ENCODE results near the gene ASB5. TPM values are rescaled to one million over a fixed set of nuclear protein-coding genes. Genes with fewer than 3 reads are reported as not detected.

ASB5 gene
- total and polyA plus RNA-seq, 2 of the 8 experiments (the other 6 are each of a cell fraction or from before 2014, with no cell fraction given), result 0.02 TPM; not detected in 1

GRCh38 chr4:176258135-176258534 lies 10.9 kb downstream of the ASB5 start:
- Histone ChIP-seq H4K5ac (ENCODE audit: insufficient read length, low read depth, low read length) (no peak overlapping the region), H3K79me2 (ENCODE audit: control insufficient read depth in 1 of 2, insufficient read depth in 2 of 2, low read length in 2 of 2) (no peaks in the 10 kb centered on the region), H3K56ac (replicated peaks; ENCODE audit: insufficient read length, low read depth, low read length) (no peak overlapping the region), H3K4me2 (ENCODE audit: insufficient read depth in 1 of 2, low read depth in 2 of 2, low read length in 2 of 2) (no peak overlapping the region), H3K9me3 (ENCODE audit: insufficient read depth in 2 of 2, low read depth in 1 of 2, low read length in 1 of 2) (no peaks in the 10 kb centered on the region), H4K8ac (ENCODE audit: extremely low read depth, insufficient read depth, low read length) (no peak overlapping the region), H3K4ac (replicated peaks; ENCODE audit: insufficient read length, low read depth, low read length) (no peak overlapping the region), H2BK120ac (replicated peaks; ENCODE audit: low read depth, low read length) (no peak overlapping the region), H2BK12ac (ENCODE audit: low read depth, low read length) (no peak overlapping the region), H3K4me3 (ENCODE audit: extremely low read depth in 1 of 4, insufficient read depth in 2 of 4, low read depth in 3 of 4, low read length in 4 of 4) (no peak overlapping the region), H3K18ac (ENCODE audit: extremely low read depth, low read length) (no peak overlapping the region), H3K23me2 (ENCODE audit: low read depth, low read length) (no peaks in the 10 kb centered on the region), H4K20me1 (replicated peaks in 1 of 2; ENCODE audit: control insufficient read depth in 1 of 2, insufficient read depth in 2 of 2, low read length in 2 of 2) (no peaks in the 10 kb centered on the region), H2BK15ac (ENCODE audit: low read length) (no peak overlapping the region), H2BK20ac (ENCODE audit: low read length) (no peak overlapping the region), H3K79me1 (ENCODE audit: low read depth, low read length) (no peaks in the 10 kb centered on the region), H3K36me3 (ENCODE audit: control insufficient read depth in 2 of 4, insufficient read depth in 4 of 4, low read length in 3 of 4) (no peaks in the 10 kb centered on the region), H3K27me3 (replicated peaks in 1 of 4; ENCODE audit: control insufficient read depth in 3 of 4, extremely low read depth in 1 of 4, insufficient read depth in 3 of 4, low read length in 3 of 4) (no peaks in the 10 kb centered on the region), H3K4me1 (replicated peaks in 1 of 4; ENCODE audit: control insufficient read depth in 3 of 4, insufficient read depth in 4 of 4, low read length in 3 of 4) (no peaks in the 10 kb centered on the region), H2AK5ac (ENCODE audit: low read depth, low read length) (no peak overlapping the region), H2AFZ (ENCODE audit: low read length) (no peak overlapping the region), H2BK5ac (ENCODE audit: low read depth, low read length) (no peak overlapping the region), H3K9ac (replicated peaks in 1 of 4; ENCODE audit: extremely low read depth in 1 of 4, low read depth in 3 of 4, low read length in 3 of 4) (no peak overlapping the region), H3K14ac (ENCODE audit: insufficient read length) (no peak overlapping the region), H3K27ac (ENCODE audit: low read depth, low read length) (no peak overlapping the region), H3K23ac (ENCODE audit: insufficient read length) (no peak overlapping the region), H4K91ac (replicated peaks; ENCODE audit: insufficient read length, low read length) (no peak overlapping the region)
- peak; percentile 41; the same call in 1 of the 2 replicates for TF ChIP-seq CEBPB (IDR thresholded peaks at IDR 0.05; ENCODE audit: low read depth, low read length)
- no peak for TF ChIP-seq ATF2 (IDR thresholded peaks at IDR 0.05; ENCODE audit: low read length)
- ChIA-PET CTCF (ENCODE audit: partially characterized antibody) (interaction anchor here (2.7 kb wide), 1 partner anchor 20 kb away, joined by 11 read pairs; no protein-coding TSS in a partner anchor), POLR2A (ENCODE audit: partially characterized antibody) (no interaction called here)
- 86% methylated on average over 3 of the region's 3 CpGs; no CpG with 5 or more reads in 1 of the 2 experiments for WGBS, 2 experiments (ENCODE audit: extremely low coverage in 1 of 2, insufficient coverage in 1 of 2, insufficient read length in 1 of 2, insufficient replicate concordance in 2 of 2, low coverage in 1 of 2, low lambda C conversion rate in 2 of 2, missing lambda C conversion rate in 1 of 2)
- FAIRE-seq, result no peak
- DNase-seq (ENCODE audit: low read depth in 1 of 2, low spot score in 2 of 2), result no peak

Measured in H1 (cell line).